Caco-2 (cell line): ENCODE measurements around the gene CADPS2. TPM values are rescaled to one million over a fixed set of nuclear protein-coding genes. Genes with fewer than 3 reads are reported as not detected.

Experiments
- BruUV-seq: library from RNA; stranded (reverse); fragments of 400-500 nt; replicated peaks from 2 replicates; lab custom pipeline; 2021; lab: Mats Ljungman, UMichigan
- CTCF ChIA-PET: fragments of 300-600 bp; sonication (Branson Sonifier 250); formaldehyde crosslinking; loops from one replicate; lab custom pipeline; 2022; ENCODE audit warnings: antibody characterized with exemption; lab: Charles Lee
- POLR2A ChIA-PET: fragments of 300-600 bp; sonication (Branson Sonifier 250); formaldehyde crosslinking; loops from one replicate; lab custom pipeline; 2022; ENCODE audit warnings: antibody characterized with exemption; lab: Charles Lee
- DNase-seq, 2 experiments: peaks; one replicate each; pipeline versions ENCODE4 v3.0.0 to v3.0.0-alpha.2; 2020 to 2022
- H3K27me3 ChIP-seq: replicated peaks from 2 replicates; pipeline ENCODE4 v1.6.0; 2011; ENCODE audit warnings: low read length; ENCODE audit not compliant: control insufficient read depth, insufficient read depth
- H3K36me3 ChIP-seq: 2 replicates; pipeline ENCODE4 v1.5.1; 2011; ENCODE audit warnings: low read length; ENCODE audit not compliant: control insufficient read depth, insufficient read depth
- H3K4me1 ChIP-seq: fragments of 250-450 bp; sonication (Bioruptor Pico); 2 replicates; pipeline ENCODE4 v1.5.1; 2020; ENCODE audit warnings: mild to moderate bottlenecking
- H3K4me3 ChIP-seq: 2 replicates; pipeline ENCODE4 v1.5.1; 2011; ENCODE audit warnings: low read depth, mild to moderate bottlenecking, control low read depth, low read length
- H3K9me3 ChIP-seq: fragments of 250-450 bp; sonication (Bioruptor Pico); 2 replicates; pipeline ENCODE4 v1.5.1; 2020; ENCODE audit warnings: mild to moderate bottlenecking, moderate library complexity
- H3K27ac Mint-ChIP-seq: one replicate; pipeline ENCODE4 v1.8.0; 2022; ENCODE audit warnings: mixed read lengths; ENCODE audit not compliant: unreplicated experiment
- H3K27me3 Mint-ChIP-seq: one replicate; pipeline ENCODE4 v1.8.0; 2022; ENCODE audit warnings: mixed read lengths; ENCODE audit not compliant: insufficient read depth, unreplicated experiment
- H3K36me3 Mint-ChIP-seq: one replicate; pipeline ENCODE4 v1.8.0; 2022; ENCODE audit warnings: mild to moderate bottlenecking, mixed read lengths; ENCODE audit not compliant: insufficient read depth, unreplicated experiment
- H3K4me1 Mint-ChIP-seq: one replicate; pipeline ENCODE4 v1.8.0; 2022; ENCODE audit warnings: low read depth, mixed read lengths; ENCODE audit not compliant: unreplicated experiment
- H3K4me3 Mint-ChIP-seq: one replicate; pipeline ENCODE4 v1.8.0; 2022; ENCODE audit warnings: mild to moderate bottlenecking, moderate library complexity, mixed read lengths; ENCODE audit not compliant: unreplicated experiment
- H3K9me3 Mint-ChIP-seq: one replicate; pipeline ENCODE4 v1.8.0; 2022; ENCODE audit warnings: mixed read lengths; ENCODE audit not compliant: unreplicated experiment
- intact Hi-C: fragments of 100-400 bp; cut with micrococcal nuclease; formaldehyde crosslinking; loops from one replicate; pipeline ENCODE4 v1.10.0; 2022; ENCODE audit not compliant: unreplicated experiment
- total RNA-seq: library from RNA; stranded (reverse); gene quantifications from 2 replicates; pipeline ENCODE4 v1.2.3, GENCODE V29; 2022
- TF ChIP-seq, protein P1 (sequence below), 2 experiments: fragments of 200-600 bp in 1 of 2; IDR thresholded peaks; 1 replicate in 1 of 2; 2 replicates in 1 of 2; pipeline versions ENCODE4 v1.5.1 to v1.8.0; 2011 to 2022; ENCODE audit warnings: antibody characterized with exemption in 1 of 2, control low read depth in 1 of 2, inconsistent platforms in 1 of 2, low read depth in 1 of 2, low read length in 1 of 2, mild to moderate bottlenecking in 1 of 2, moderate library complexity in 1 of 2; ENCODE audit not compliant: insufficient read depth in 1 of 2, severe bottlenecking in 1 of 2, unreplicated experiment in 1 of 2

CADPS2 gene
- total RNA-seq, 1 experiment from 2014 or later = 2.7 TPM

DNA sequence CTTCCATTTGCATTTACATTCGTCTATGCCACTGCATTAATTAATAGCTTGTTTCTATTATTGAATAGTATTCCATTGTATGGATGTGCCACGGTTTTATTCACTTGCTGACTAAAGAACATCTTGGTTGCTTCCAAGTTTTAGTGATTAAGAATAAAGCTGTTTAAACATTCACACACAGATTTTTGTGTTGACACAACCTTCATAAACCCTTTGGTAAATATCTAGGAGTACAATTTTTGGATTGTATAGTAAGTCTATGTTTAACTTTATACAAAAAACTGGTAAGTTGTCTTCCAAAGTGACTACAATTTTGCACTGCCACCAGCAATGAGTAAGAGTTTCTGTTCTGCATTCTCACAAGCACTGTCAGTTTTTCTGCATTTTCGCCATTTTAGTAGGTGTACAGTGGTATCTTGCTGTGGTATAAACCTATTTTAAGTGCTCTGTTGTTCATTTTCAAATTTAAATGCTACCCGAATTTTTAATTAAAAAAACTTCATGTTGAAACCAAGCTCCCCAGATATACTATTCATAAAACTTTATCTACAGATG, 308.7 kb downstream of the CADPS2 start:
- no peaks in the 10 kb centered on the region for H3K27me3 ChIP-seq
- BruUV-seq = no TSS peak
- H3K36me3 ChIP-seq = no peaks in the 10 kb centered on the region
- Mint-ChIP-seq H3K4me3 (no peak overlapping the region), H3K27ac (no peak overlapping the region), H3K9me3 (no peaks in the 10 kb centered on the region), H3K27me3 (no peaks in the 10 kb centered on the region), H3K36me3 (no peaks in the 10 kb centered on the region), H3K4me1 (no peaks in the 10 kb centered on the region)
- no peak for DNase-seq
- intact Hi-C loops = no loop called here
- H3K9me3 ChIP-seq = no peaks in the 10 kb centered on the region
- H3K4me3 ChIP-seq = no peak overlapping the region
- TF ChIP-seq, protein P1, sequence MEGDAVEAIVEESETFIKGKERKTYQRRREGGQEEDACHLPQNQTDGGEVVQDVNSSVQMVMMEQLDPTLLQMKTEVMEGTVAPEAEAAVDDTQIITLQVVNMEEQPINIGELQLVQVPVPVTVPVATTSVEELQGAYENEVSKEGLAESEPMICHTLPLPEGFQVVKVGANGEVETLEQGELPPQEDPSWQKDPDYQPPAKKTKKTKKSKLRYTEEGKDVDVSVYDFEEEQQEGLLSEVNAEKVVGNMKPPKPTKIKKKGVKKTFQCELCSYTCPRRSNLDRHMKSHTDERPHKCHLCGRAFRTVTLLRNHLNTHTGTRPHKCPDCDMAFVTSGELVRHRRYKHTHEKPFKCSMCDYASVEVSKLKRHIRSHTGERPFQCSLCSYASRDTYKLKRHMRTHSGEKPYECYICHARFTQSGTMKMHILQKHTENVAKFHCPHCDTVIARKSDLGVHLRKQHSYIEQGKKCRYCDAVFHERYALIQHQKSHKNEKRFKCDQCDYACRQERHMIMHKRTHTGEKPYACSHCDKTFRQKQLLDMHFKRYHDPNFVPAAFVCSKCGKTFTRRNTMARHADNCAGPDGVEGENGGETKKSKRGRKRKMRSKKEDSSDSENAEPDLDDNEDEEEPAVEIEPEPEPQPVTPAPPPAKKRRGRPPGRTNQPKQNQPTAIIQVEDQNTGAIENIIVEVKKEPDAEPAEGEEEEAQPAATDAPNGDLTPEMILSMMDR (IDR thresholded peaks at IDR 0.05; ENCODE audit: insufficient read depth in 1 of 2, low read depth in 1 of 2, low read length in 1 of 2, severe bottlenecking in 1 of 2, unreplicated experiment in 1 of 2) = no peak
- ChIA-PET POLR2A (no interaction called here), CTCF (no interaction called here)
- H3K4me1 ChIP-seq = no peaks in the 10 kb centered on the region

DNA sequence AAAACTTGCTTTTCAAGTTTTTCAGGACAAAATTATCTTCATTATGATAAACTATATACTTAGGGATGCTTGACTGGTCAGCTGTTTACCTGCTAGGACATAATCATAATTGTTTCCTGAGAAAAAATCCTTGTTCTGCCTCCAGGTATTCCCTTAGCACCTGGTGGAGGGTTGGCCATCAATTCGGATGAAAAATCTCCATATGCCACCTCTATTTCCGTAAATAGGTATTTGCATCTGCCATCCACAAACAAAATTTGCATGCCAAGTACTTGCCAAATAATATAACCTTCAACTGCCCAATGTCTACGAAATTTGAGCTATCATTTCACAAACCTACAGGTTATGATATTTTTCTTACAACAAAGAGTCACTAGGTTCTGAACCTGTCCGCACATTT, 313.6 kb downstream of the CADPS2 start:
- Mint-ChIP-seq H3K4me1 (no peaks in the 10 kb centered on the region), H3K27ac (no peak overlapping the region), H3K27me3 (no peaks in the 10 kb centered on the region), H3K36me3 (no peaks in the 10 kb centered on the region), H3K9me3 (no peaks in the 10 kb centered on the region), H3K4me3 (no peak overlapping the region)
- BruUV-seq = no TSS peak
- H3K9me3 ChIP-seq = no peaks in the 10 kb centered on the region
- no peak overlapping the region for H3K4me3 ChIP-seq
- no peaks in the 10 kb centered on the region for H3K36me3 ChIP-seq
- DNase-seq = no peak
- ChIA-PET POLR2A (no interaction called here), CTCF (no interaction called here)
- no peaks in the 10 kb centered on the region for H3K27me3 ChIP-seq
- TF ChIP-seq, protein P1 (IDR thresholded peaks at IDR 0.05; ENCODE audit: insufficient read depth in 1 of 2, low read depth in 1 of 2, low read length in 1 of 2, severe bottlenecking in 1 of 2, unreplicated experiment in 1 of 2) = no peak
- intact Hi-C loops = no loop called here
- H3K4me1 ChIP-seq = no peaks in the 10 kb centered on the region

DNA sequence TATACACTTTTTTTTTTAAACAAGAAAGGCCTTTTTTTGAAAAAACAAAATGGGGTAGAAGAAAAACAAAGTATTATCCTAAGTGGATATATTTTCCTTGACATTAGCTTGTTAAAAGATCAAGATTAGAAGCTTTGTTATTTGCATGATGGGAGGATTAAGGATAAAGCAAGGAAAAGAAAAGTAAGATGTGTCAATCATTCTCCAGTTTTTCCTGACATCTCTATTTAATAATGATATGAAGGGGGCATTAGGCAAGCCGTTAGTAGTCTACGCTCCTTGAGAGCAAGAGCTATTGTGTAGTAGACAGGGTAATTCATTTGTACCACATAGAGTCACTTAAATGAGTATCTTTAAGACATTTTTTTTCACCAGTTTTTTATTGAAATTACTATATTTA, 324.9 kb downstream of the CADPS2 start:
- Mint-ChIP-seq H3K9me3 (no peaks in the 10 kb centered on the region), H3K27me3 (no peaks in the 10 kb centered on the region), H3K4me1 (no peaks in the 10 kb centered on the region), H3K36me3 (no peaks in the 10 kb centered on the region), H3K4me3 (no peak overlapping the region), H3K27ac (no peak overlapping the region)
- Histone ChIP-seq H3K4me1 (no peaks in the 10 kb centered on the region), H3K4me3 (no peak overlapping the region), H3K9me3 (no peaks in the 10 kb centered on the region), H3K36me3 (no peaks in the 10 kb centered on the region), H3K27me3 (no peaks in the 10 kb centered on the region)
- TF ChIP-seq, protein P1 (IDR thresholded peaks at IDR 0.05; ENCODE audit: insufficient read depth in 1 of 2, low read depth in 1 of 2, low read length in 1 of 2, severe bottlenecking in 1 of 2, unreplicated experiment in 1 of 2) = no peak
- CTCF ChIA-PET = no interaction called here
- POLR2A ChIA-PET = no interaction called here
- no peak for DNase-seq
- BruUV-seq = no TSS peak
- intact Hi-C loops = no loop called here
